Measurements from ENCODE around the gene WDR89. TPM values are rescaled to one million over a fixed set of nuclear protein-coding genes. Genes with fewer than 3 reads are reported as not detected.

WDR89 gene
- total RNA-seq, 1 experiment from 2014 or later = 18.2 TPM

GRCh38 chr14:63633801-63634200 is 7.9 kb downstream of the WDR89 start:
- Histone ChIP-seq H3K4me1 (replicated peaks; ENCODE audit: insufficient read depth) (peaks cover 4% of the 10 kb centered on the region; the same call in 1 of the 2 replicates), H3F3A (ENCODE audit: insufficient read depth, low read depth) (peaks cover 12% of the 10 kb centered on the region; the same call in 1 of the 2 replicates), H2AFZ (no peak overlapping the region), H3K9me3 (ENCODE audit: insufficient read depth, low read depth) (peaks cover 12% of the 10 kb centered on the region), H3K4me3 (no peak overlapping the region), H3K79me2 (ENCODE audit: low read depth) (peaks cover 76% of the 10 kb centered on the region), H3K9me2 (ENCODE audit: insufficient read depth) (no peaks in the 10 kb centered on the region), H4K20me1 (ENCODE audit: insufficient read depth) (peaks cover 10% of the 10 kb centered on the region), H3K4me2 (no peak overlapping the region), H3K27ac (no peak overlapping the region), H3K36me3 (ENCODE audit: low read depth) (peaks cover 5% of the 10 kb centered on the region; the same call in 1 of the 2 replicates), H3K27me3 (ENCODE audit: insufficient read depth, low read depth) (no peaks in the 10 kb centered on the region)
- ChIA-PET POLR2A (ENCODE audit: unreplicated experiment) (no interaction called here), CTCF (interaction anchor here (0.6 to 1.2 kb wide), 4 partner anchors 84 to 1466 kb away, joined by 3 to 4 read pairs (median 4); no protein-coding TSS in a partner anchor)
- BruUV-seq (replicated peaks) = no TSS peak
- intact Hi-C loops (cut with micrococcal nuclease; ENCODE audit: unreplicated experiment) = loop anchor here (1.0 to 10.0 kb wide), 3 partner anchors 136 to 661 kb away; partner anchors contain the start of gene ESR2
- no peak for DNase-seq
- TF ChIP-seq CTCF (conservative IDR thresholded peaks at IDR 0.05) (no peak), EZH2 (IDR thresholded peaks at IDR 0.05; ENCODE audit: low read depth) (no peak)

GRCh38 chr14:63632932-63633514 is 8.6 kb downstream of the WDR89 start:
- H2AFZ ChIP-seq = no peak overlapping the region
- H3K4me2 ChIP-seq = no peak overlapping the region
- H3K36me3 ChIP-seq (ENCODE audit: low read depth) = peaks cover 5% of the 10 kb centered on the region; the same call in 1 of the 2 replicates
- H3K27ac ChIP-seq = no peak overlapping the region
- H3K79me2 ChIP-seq (ENCODE audit: low read depth) = peaks cover 72% of the 10 kb centered on the region
- H3K9me3 ChIP-seq (ENCODE audit: insufficient read depth, low read depth) = peaks cover 12% of the 10 kb centered on the region
- no peaks in the 10 kb centered on the region for H3K4me1 ChIP-seq (replicated peaks; ENCODE audit: insufficient read depth)
- H3K9me2 ChIP-seq (ENCODE audit: insufficient read depth) = no peaks in the 10 kb centered on the region
- BruUV-seq (replicated peaks) = no TSS peak
- ChIA-PET POLR2A (ENCODE audit: unreplicated experiment) (no interaction called here), CTCF (interaction anchor here (1.2 kb wide), 1 partner anchor 671 kb away, joined by 3 read pairs; no protein-coding TSS in a partner anchor)
- DNase-seq = peak in 1 of 2 experiments; percentile 44
- TF ChIP-seq EZH2 (IDR thresholded peaks at IDR 0.05; ENCODE audit: low read depth) = no peak
- peak; percentile 75 for TF ChIP-seq CTCF (conservative IDR thresholded peaks at IDR 0.05)
- H3F3A ChIP-seq (ENCODE audit: insufficient read depth, low read depth) = peaks cover 14% of the 10 kb centered on the region
- no peaks in the 10 kb centered on the region for H3K27me3 ChIP-seq (ENCODE audit: insufficient read depth, low read depth)
- H3K4me3 ChIP-seq = no peak overlapping the region
- H4K20me1 ChIP-seq (ENCODE audit: insufficient read depth) = peaks cover 10% of the 10 kb centered on the region
- intact Hi-C loops (cut with micrococcal nuclease; ENCODE audit: unreplicated experiment) = loop anchor here (1.0 to 10.0 kb wide), 3 partner anchors 137 to 662 kb away; partner anchors contain the start of gene ESR2

- Histone ChIP-seq H3K27me3 (ENCODE audit: insufficient read depth, low read depth) (no peaks in the 10 kb centered on the region), H3K4me3 (no peak overlapping the region), H3K4me1 (replicated peaks; ENCODE audit: insufficient read depth) (no peaks in the 10 kb centered on the region), H3K9me2 (ENCODE audit: insufficient read depth) (no peaks in the 10 kb centered on the region), H3K79me2 (ENCODE audit: low read depth) (peaks cover 19% of the 10 kb centered on the region), H4K20me1 (ENCODE audit: insufficient read depth) (no peaks in the 10 kb centered on the region), H3K4me2 (no peak overlapping the region), H2AFZ (no peak overlapping the region), H3K9me3 (ENCODE audit: insufficient read depth, low read depth) (no peaks in the 10 kb centered on the region; the same call in 1 of the 2 replicates), H3F3A (ENCODE audit: insufficient read depth, low read depth) (peaks cover 3% of the 10 kb centered on the region), H3K27ac (no peak overlapping the region), H3K36me3 (ENCODE audit: low read depth) (peaks cover 11% of the 10 kb centered on the region)
- intact Hi-C loops (cut with micrococcal nuclease; ENCODE audit: unreplicated experiment) = no loop called here
- no peak for DNase-seq
- BruUV-seq (replicated peaks) = no TSS peak
- ChIA-PET POLR2A (ENCODE audit: unreplicated experiment) (no interaction called here), CTCF (no interaction called here)
- TF ChIP-seq EZH2 (IDR thresholded peaks at IDR 0.05; ENCODE audit: low read depth) (no peak), CTCF (conservative IDR thresholded peaks at IDR 0.05) (no peak)
These were observed 17.0 kb downstream of the WDR89 start for GRCh38 chr14:63624701-63625100.

Data from PC-9 (cell line).